SKM-1 (cell line): ENCODE results near the gene XPO1.
"Not testable (repeated sequence)": the region's sequence is repeated elsewhere in the genome, so short reads cannot be mapped to it uniquely, and the experiment has no call there.

Experiments used
- DNase-seq: peaks from one replicate; lab custom pipeline; 2025; ENCODE audit not compliant: unreplicated experiment; lab: John Stamatoyannopoulos, UW

Gene XPO1

DNA sequence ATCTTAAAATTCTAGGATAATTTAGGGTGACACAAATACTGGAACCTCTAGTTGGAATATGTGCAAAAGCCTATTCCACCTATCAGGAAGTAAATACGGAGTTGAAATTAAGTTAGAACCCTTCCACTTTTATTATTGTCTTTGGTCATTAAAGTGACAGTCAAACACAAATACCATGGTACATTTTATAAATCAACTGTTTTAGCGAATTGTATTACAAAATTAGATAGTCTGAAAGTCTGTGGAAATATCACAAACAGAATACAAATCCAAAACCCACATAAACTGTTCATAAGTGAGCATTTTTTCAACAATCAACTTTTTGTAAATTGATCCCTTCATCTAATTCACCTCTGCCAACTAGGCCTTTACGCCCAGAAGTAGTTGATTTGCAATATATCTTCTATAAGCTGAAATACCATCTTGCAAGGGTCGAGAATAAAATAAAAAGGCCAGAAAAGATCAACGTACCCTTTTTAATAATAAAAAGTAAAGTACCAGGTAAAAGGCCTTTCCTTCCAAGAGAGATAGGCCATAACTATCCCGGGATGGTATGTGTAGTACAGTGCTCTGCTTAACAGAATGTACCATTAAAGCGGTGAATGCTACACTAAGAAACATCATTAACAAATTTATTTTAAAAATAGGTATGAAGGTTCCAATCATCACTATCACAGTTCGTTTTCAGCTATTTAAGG is 68.6 kb downstream of the XPO1 start:
- DNase-seq, result no peak

DNA sequence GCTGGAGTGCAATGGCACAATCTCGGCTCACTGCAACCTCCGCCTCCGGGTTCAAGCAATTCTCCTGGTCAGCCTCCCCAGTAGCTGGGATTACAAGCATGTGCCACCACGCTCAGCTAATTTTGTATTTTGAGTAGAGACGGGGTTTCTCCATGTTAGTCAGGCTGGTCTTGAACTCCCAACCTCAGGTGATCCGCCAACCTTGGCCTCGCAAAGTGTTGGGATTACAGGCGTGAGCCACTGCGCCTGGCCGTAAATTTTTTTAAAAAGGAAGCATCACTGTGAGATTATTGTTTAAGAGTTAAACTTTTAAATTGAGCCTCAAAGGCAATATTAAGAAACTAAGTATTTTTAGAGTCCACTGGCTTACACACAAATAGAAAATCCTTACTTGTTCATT is 69.9 kb downstream of the XPO1 start:
- DNase-seq, result not testable (repeated sequence)

- DNase-seq, result no peak
Measured at GRCh38 chr2:61465045-61465444, 73.1 kb downstream of the XPO1 start.

- no peak for DNase-seq
Measured at GRCh38 chr2:61463769-61464475, 74.2 kb downstream of the XPO1 start.

DNA sequence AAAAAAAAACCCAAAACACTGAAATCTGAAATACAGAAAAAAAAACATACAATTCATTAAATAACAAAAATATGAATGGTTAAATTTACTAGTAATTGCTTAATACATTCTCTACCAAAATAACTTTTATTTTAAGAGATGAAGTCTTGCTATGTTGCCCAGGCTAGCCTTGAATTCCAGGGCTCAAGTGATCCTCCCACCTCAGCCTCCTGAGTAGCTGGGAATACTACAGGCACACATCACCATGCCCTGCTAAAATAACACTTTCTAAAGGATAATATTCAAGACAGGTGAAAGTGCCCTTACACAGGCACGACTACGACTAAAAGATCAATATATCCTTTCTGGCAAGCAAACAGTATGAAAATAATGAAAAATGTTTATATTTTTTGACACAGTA is 76.8 kb downstream of the XPO1 start:
- DNase-seq, result no peak

- DNase-seq, result no peak
Measured at GRCh38 chr2:61460163-61460562, 78.0 kb downstream of the XPO1 start.

DNA sequence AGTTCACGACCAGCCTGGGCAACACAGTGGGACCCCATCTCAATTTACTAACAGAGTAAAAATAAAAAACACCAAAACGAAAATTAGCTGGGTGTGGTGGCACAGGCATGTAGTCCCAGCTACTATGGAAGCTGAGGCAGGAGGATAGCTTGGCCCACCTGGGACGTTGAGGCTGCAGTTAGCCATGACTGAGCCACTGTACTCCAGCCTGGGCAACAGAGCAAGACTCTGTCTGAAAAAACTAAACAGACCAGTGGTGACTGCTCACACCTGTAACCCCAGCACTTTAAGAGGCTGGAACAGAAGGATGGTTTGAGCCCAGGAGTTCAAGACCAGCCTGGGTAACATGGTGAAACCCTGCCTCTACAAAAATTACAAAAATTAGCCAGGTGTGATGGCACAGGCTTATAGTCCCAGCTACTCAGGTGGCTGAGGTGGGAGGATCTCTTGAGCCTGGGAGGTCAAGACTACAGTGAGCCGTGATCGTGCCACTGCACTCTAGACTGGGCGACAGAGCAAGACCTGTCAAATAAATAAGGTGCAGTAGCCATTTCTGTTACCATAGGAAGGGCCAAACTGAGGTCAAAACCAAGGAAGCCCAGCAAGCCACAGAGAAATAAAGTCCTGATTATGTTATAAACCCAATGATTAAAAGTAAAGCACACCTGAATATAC is 81.3 kb downstream of the XPO1 start:
- DNase-seq, result no peak

DNA sequence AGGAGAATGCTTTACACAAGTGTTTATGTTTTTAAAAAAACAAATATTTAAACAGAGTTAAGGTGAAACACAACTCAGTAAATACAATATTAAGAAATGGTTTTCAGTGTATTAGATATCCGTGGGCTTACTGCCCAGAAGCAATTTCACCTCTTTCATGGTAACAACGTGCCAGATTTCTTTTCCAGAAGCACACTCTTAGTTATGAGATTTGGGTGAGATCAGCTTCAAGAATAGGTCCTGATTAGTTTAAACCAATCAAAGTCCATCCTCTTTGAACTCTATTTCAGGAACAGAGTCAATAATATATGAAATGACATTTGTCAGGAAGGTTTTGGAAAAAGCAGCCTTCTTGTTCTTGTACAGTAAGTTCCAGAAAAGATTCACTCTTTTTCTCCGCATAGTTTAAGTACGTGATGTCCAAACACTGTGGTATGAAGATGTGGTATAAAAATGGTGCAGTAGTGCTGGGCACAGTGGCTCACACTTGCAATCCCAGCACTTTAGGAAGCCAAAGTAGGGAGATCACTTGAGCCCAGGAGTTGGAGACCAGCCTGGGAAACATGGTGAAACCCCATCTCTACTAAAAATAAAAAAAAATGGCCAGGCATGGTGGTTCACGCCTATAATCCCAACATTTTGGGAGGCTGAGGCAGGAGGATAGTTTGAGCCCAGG is 81.9 kb downstream of the XPO1 start:
- DNase-seq, result no peak

GRCh38 chr2:61454972-61455371 is 83.2 kb downstream of the XPO1 start:
- DNase-seq, result not testable (repeated sequence)

GRCh38 chr2:61454383-61454782 is 83.8 kb downstream of the XPO1 start:
- no peak for DNase-seq

- no peak for DNase-seq
Measured at GRCh38 chr2:61452392-61452791, 85.8 kb downstream of the XPO1 start.

GRCh38 chr2:61451178-61451577 is 87.0 kb downstream of the XPO1 start:
- no peak for DNase-seq

DNA sequence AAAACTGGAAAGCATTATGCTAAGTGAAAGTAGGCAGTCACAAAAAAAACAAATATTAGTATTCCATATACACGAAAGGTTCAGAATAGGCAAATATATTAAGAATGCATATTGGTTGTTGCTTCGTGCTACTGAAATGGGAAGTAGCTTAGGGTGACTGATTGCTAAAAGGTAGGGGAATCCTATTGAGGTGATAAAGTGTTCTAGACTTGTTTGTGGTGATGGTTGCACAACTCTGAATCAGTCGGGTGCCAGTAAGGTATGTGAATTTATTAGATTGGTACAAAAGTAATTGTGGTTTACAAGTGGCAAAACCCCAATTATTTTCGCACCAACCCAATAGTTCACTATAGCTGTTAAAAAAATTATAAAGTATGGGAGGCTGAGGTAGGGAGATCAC is 88.0 kb downstream of the XPO1 start:
- no peak for DNase-seq

DNA sequence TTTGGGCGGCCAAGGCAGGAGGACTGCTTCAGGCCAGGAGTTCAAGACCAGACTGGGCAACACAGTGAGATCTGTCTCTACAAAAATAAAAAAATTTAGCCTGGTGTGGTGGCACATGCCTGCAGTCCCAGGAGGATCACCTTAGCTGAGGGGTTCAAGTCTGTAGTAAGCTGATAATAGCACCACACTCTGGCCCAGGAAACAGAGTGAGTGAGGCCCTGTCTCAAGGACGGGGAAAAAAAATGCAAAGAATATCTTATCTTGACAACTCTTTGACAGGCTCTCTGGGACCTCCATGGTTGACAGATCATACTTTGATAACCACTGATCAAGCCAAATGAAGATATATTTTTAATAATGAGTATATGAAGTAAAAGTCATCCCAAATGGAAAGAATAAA is 89.9 kb downstream of the XPO1 start:
- DNase-seq, result no peak

DNA sequence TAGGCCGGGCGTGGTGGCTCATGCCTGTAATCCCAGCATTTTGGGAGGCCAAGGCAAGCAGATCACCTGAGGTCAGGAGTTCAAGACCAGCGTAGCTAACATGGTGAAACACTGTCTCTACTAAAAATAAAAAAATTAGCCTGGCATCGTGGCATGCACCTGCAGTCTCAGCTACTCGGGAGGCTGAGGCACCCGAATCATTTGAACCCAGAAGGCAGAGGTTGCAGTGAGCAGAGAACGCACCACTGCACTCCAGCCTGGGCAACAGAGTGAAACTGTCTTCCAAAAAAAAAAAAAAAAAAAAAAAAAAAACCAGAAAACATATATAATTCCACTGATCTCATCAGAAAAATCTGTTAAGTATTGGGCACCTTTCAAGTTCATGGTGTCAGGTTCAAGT is 91.2 kb downstream of the XPO1 start:
- not testable (repeated sequence) for DNase-seq

GRCh38 chr2:61443342-61444041 is 94.7 kb downstream of the XPO1 start:
- DNase-seq, result no peak

DNA sequence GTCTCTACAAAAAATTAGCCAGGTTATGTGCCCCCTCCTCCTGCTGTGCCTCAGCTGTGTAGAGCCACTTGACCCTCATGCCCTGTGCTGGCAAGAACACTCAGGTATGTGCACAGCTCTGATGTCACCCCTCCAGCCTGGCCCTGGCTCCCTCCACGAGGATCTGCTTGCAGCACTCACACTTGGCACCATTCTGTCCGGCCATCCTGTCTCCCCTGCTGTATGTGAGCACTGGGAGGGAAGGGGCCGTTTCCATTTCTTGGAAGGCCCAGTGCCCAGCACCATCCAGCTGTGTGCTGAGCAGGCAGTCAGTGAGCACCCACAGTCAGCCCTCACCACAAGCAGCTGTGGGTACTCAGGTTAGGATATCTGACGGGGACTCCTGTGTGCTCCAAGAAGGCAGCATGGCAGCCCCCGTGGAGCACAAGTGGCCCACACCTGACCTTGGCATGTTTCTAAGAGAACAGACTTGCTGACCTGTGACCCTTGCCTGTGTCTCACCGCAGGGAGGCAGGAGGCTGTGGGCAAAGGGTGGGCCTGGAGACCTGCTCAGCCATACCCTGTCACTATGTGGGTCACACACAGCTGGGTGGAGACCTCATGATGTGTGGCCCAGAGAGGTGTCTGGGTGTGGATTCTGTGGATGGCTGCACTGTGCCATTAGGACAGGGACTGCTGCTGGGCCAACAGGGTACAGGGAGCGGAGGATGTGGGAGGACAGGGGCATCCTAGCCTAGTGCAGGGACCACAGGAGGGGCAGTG is 98.7 kb downstream of the XPO1 start:
- DNase-seq, result no peak

DNA sequence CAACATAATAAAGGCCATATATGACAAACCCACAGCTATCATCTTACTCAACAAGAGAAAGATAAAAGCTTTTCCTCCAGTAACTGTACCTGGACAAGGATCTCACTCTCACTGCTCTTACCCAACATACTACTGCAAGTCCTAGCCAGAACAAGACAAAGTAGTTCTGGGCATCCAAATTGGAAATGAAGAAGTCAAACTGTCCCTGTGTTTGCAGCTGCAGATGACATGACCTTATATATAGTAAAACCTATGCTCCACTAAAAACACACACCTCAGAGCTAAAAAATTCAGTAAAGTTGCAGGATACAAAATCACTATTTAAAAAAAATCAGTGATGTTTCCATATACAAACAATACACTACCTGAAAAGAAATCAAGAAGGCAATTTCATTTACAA is 99.5 kb downstream of the XPO1 start:
- DNase-seq, result no peak

- no peak for DNase-seq
Measured at GRCh38 chr2:61437170-61437569, 101.0 kb downstream of the XPO1 start.

DNA sequence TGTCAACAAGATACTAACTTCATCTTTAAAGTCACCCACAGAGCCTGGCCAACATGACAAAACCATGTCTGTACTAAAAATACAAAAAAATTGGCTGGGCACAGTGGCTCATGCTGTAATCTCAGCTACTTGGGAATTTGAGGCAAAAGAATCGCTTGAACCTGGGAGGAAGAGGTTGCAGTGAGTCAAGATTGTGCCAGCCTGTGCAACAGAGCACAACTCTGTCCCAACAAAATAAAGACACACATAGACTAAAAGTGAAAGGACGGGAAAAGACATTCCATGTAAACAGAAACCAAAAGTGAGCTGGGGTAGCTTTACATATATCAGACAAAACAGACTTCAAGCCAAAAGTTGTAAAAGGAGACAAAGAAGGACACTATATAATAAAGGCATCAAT is 102.1 kb downstream of the XPO1 start:
- DNase-seq, result no peak
